GM19452 (cell line): ENCODE data around the gene APPBP2.

ENCODE experiments used
- ATAC-seq: cut with Tn5 transposase; IDR thresholded peaks from one replicate; pipeline ENCODE4 v1.9.1; 2021; ENCODE audit not compliant: unreplicated experiment

The APPBP2 gene

DNA sequence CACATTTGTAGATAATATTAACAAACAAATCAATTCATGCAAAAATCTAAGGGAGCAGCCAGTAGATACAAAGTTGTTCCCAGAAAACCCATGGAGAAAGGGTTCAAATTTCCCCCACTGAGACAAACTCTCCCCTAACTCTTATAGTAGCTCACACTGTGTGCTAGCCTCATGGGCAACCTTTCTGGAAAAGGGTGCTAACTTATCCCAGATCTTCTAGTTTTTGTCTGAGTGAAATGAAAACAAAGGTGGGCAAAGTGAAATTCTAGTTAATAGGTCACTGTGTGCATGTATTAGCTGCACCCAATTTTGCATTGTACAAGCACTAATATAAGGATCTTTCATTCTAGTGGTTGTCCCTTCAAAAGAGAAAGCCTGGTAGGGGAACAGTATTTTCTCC lies 124.2 kb downstream of the APPBP2 start:
- no peak for ATAC-seq

- ATAC-seq = no peak
Measured at GRCh38 chr17:60398227-60398959, 127.6 kb downstream of the APPBP2 start.

DNA sequence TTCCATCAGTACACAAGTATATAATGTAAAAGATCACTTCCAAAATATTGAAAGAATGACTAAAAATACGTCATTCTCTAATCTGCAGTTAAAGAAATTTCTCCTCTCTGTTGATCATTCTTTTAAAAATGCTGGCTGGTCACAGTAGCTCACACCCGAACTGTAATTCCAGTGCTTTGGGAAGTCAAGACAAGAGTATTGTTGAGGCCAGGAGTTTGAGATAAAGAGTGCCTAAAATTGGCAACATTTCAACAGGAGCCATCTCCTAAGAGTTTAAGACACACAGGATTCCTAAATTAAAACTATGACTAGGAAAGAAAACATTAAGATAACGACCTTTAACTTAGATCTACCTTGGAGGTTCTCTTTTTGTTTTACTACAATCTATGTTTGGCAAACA lies 129.6 kb downstream of the APPBP2 start:
- ATAC-seq = no peak

DNA sequence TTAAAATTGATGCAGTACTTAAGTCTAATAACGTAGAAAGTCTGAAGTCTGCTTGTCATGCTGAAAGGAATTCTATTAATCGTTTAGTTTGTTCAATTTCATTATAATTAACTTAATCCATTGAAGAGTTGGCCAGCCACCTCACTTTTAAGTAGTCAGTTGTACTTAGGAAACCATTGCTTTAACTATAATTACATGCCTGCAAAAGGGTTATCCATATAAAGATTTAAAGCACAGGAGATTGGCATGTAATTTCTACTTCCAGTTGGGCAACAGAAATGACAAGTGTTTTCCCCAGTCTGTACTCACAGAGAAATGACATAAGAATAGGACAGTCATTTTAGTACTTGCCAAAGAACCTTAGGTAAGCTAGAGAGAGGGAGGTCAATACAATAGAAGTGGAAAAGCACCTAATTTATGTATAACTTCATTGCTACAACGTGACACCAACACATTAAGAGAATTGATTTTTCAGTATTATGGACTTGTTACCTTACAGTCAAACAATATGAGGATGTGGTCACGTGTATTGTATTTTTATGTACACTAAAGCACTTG lies 130.5 kb downstream of the APPBP2 start:
- no peak for ATAC-seq

DNA sequence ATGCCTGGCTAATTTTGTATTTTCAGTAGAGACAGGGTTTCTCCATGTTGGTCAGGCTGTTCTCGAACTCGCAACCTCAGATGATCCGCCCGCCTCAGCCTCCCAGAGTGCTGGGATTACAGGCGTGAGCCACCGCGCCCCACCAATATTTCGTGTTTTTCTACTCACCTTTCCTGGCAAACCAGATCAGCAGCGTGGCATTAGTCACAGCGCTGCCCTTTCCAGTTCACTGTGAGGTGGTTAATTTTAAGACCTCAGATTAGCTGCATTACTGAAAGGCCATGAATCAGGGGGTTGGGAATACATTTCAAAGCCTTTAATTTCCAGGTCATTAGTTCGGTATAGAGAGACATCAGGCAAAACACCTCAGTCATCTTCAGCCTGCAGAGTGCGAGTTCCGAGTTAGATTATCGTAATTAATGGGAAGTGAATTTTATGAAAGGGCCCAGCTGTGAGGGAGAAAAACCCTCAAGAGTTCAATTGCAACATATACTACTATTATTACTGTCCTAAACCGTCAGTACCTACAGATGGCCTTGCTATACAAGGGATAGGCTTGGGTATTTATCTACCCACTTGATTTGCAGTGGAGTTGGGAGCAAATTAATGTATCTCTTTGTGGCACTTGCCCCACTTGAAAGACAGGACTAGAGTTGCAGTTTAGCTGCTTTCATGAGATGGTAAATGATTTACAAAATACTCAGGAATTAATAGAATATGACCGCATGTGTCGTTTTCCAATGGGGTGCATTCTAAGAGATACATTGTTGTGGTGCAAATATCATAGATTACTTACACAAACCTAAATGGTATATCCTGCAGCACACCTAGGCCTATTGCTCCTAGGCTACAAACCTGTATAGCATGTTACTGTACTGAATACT lies 132.0 kb downstream of the APPBP2 start:
- no peak for ATAC-seq
